Measurements from ENCODE around the gene ONECUT1. TPM values are rescaled to one million over a fixed set of nuclear protein-coding genes. Genes with fewer than 3 reads are reported as not detected.
"Not testable (repeated sequence)": the region's sequence is repeated elsewhere in the genome, so short reads cannot be mapped to it uniquely, and the experiment has no call there.

Gene ONECUT1
- total RNA-seq = not detected in 2 replicates

DNA sequence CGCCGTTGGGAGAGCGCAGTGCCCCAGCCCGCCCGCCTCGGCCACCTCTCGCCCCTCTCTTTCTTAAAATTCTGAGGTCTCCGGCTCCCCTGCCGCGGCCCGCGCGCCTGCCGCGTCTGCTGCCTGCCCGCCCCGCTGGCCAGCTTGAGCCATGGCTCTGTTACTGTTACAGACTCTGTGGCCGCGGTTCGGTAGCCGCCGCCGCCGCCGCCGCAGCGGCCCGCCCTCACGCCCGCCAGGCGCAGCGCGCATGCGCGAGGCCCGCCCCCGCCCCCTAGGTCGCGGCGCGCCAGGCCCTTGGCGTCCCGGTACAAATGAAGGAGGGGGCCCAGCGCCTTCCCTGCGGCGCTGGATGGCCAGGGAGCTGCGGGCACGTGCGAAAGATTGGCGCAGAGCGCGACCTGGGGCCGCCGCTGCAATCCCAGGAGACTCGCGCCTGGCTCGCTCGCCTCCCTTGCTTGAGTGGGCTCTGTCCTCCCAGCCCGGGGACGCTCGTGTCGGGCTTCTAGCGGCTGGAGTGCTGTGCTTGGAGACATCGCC, at the start of gene ONECUT1:
TSS of gene ONECUT1 (minus strand) at position 168 of the 540 bp plus-strand sequence. CDS start 452 bp downstream, outside the sequence.
- intact Hi-C loops (cut with micrococcal nuclease) = no loop called here

DNA sequence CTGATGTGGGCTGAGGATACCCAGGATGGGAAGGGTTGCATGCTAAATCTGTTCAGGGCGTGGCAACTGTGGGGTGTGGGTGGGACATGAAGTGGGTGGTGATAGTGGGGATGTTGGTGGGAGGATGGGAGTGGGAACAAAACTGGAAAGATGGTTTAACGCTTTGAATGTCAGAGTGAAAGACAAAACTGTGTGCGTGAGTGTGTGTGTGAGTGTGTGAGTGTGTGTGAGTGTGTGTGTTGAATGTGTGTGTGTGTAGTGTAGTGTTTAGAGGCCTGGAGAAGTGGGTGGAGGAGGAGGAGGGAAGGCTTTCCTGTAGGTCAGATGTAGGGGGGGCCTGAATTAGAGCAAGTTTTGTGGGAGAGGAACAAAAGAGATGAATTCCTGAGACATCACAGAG, 44.2 kb upstream of the ONECUT1 start:
- intact Hi-C loops (cut with micrococcal nuclease) = no loop called here

DNA sequence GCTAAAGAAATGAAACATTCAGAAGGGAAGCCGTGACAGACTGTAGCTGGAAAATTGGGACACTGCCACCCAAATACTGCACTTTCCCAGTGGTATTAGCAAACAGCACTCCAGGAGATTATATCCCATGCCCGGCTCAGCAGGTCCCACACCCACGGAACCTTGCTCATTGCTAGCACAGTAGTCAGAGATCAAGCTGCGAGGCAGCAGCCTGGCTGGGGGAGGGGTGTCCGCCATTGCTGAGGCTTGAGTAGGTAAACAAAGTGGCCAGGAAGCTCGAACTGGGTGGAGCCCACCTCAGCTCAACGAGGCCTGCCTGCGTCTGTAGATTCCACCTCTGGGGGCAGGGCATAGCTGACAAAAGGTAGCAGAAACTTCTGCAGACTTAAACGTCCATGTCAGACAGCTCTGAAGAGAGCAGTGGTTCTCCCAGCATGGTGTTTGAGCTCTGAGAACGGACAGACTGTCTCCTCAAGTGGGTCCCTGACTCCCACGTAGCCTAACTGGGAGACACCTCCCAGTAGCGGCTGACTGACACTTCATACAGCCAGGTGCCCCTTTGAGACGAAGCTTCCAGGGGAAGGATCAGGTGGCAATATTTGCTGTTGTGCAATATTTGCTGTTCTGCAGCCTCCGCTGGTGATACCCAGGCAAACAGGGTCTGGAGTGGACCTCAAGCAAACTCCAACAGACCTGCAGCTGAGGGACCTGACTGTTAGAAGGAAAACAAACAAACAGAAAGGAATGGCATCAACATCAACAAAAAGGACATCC, 34.2 kb upstream of the ONECUT1 start:
- intact Hi-C loops (cut with micrococcal nuclease) = not testable (repeated sequence)

DNA sequence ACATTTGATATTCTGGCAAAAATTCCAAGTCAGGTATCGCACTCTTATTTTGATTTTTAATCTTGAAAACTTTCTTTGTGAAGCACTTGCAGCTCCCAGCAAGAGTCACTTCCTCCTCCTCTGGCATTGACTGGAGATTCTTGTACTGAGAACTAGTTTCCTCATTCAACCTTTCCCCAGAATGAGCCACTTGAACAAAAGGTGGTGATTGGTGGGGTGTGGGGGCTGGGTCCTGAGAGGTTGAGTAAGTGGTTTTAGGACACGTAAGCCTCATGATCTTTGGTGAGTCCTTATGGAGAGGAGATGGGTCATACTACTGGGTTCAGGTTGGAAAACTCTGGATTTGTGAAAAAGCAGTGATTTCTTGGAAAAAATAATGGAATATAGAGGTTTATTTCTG, 32.3 kb upstream of the ONECUT1 start:
- intact Hi-C loops (cut with micrococcal nuclease) = no loop called here

GRCh38 chr15:52819253-52819652, 29.1 kb upstream of the ONECUT1 start:
- intact Hi-C loops (cut with micrococcal nuclease) = no loop called here

DNA sequence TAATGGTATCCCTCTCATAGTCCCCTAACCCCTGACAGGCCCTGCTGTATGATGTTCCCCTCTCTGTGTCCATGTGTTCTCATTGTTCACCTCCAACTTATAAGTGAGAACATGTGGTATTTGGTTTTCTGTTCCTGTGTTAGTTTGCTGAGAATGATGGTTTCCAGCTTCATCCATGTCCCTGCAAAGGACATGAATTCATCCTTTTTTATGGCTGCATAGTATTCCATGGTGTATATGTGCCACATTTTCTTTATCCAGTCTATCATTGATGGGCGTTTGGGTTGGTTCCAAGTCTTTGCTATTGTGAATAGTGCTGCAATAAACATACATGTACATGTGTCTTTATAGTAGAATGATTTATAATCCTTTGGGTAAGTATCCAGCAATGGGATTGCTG, 25.8 kb upstream of the ONECUT1 start:
- intact Hi-C loops (cut with micrococcal nuclease) = not testable (repeated sequence)

DNA sequence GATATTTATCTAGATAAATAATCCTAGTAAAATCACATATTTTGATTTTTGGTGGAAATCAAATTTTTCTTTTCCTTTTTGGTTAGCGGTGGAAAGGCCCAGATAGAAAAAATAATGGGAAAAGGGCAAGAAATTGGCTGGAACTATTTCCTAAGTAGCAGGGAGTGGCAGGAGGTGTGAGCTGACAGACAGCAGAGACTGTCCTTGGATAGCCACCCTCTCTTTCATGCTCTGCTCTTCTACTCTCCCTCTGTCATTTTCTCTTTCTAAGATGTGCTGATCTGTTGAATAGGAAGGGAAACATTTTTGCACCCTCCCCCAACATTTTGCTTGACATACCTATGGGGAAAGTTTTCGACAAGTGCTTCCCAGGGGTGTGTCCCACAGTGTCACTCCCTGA, 18.9 kb upstream of the ONECUT1 start:
- intact Hi-C loops (cut with micrococcal nuclease) = no loop called here

GRCh38 chr15:52808441-52808840, 18.3 kb upstream of the ONECUT1 start:
- intact Hi-C loops (cut with micrococcal nuclease) = no loop called here

GRCh38 chr15:52806284-52806655, 16.1 kb upstream of the ONECUT1 start:
- intact Hi-C loops (cut with micrococcal nuclease) = no loop called here

GRCh38 chr15:52805351-52806283, 15.5 kb upstream of the ONECUT1 start:
- intact Hi-C loops (cut with micrococcal nuclease) = no loop called here

DNA sequence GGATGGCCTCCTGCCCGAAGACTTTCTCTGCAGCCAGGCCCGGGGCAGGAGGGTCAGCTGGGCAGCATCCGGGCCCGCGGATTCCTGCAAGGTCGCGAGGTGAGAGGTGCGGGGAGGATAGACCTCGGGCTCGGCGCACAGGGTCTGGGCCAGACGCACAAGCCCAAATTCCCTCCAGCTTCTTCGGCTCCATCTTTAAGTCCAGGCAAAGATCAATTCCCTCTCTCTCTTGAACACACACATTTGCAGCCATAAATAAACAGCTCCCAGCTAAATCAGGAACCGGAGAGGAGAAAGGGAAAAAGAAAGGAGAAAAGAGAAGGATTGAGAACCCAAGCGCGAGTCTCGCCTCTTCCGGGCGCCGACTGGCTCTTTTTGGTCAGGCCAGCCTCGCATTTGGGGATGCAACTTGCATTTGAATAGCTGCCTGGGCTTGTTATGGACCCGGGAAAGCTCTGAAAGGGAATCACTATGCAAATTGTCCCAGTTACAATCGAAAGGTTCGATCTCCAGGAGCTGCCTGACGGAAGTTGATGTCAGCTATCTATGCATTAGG, 14.5 kb upstream of the ONECUT1 start:
- intact Hi-C loops (cut with micrococcal nuclease) = no loop called here

- intact Hi-C loops (cut with micrococcal nuclease) = no loop called here
Observed at GRCh38 chr15:52803467-52804306, 13.6 kb upstream of the ONECUT1 start.

- intact Hi-C loops (cut with micrococcal nuclease) = no loop called here
Observed at GRCh38 chr15:52803108-52803466, 13.0 kb upstream of the ONECUT1 start.

GRCh38 chr15:52802110-52802509, 12.0 kb upstream of the ONECUT1 start:
- intact Hi-C loops (cut with micrococcal nuclease) = no loop called here

- intact Hi-C loops (cut with micrococcal nuclease) = no loop called here
Observed at GRCh38 chr15:52801748-52802085, 11.6 kb upstream of the ONECUT1 start.

- intact Hi-C loops (cut with micrococcal nuclease) = no loop called here
Observed at GRCh38 chr15:52800828-52801747, 11.0 kb upstream of the ONECUT1 start.

GRCh38 chr15:52799145-52799811, 9.1 kb upstream of the ONECUT1 start:
- intact Hi-C loops (cut with micrococcal nuclease) = loop anchor here (2.0 kb wide), 1 partner anchor 14 kb away; no protein-coding TSS in a partner anchor

DNA sequence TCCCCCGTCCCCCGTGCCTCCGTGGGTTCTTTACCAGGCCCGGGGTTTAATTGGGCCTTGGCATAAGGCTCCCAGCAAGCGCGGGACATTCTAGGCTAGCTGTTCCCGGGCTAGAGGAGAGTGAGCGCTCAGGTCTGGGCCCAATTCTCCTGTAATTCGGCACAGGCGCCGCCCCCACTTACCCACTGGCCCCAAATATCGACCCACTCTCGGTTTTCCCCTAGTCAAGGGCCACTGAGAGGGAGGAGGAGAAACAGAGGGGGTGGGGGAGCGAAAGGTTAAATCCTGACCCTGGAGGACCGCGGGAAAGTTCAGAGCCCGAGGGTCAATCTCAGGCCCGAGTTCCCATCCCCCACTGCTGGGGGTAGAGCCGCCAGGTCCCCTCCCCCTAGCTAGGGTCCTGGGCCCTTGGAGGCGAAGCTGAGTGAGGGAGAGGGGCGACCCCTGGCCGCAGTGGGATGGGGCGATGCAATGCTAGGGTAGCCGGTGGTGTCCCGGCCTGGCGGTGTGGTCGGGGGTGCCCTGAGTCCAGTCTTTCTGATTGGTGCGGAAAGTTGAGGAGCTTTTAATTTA, 8.5 kb upstream of the ONECUT1 start:
- intact Hi-C loops (cut with micrococcal nuclease) = loop anchor here (2.0 kb wide), 1 partner anchor 14 kb away; no protein-coding TSS in a partner anchor
